Uterus (tissue), 4 donors: ENCODE data around the gene TRIP13. TPM values are rescaled to one million over a fixed set of nuclear protein-coding genes. Genes with fewer than 3 reads are reported as not detected.
A peak's percentile ranks its signal among the peaks of the same experiment; 100 is the strongest.
"Not testable (repeated sequence)": the region's sequence is repeated elsewhere in the genome, so short reads cannot be mapped to it uniquely, and the experiment has no call there.

ENCODE experiments used
- DNase-seq, 2 donors: peaks; one replicate each; pipeline ENCODE4 v3.0.0-alpha.2; 2019 to 2020
- H3K27ac ChIP-seq, 2 donors: fragments of 200-600 bp; sonication (generic); 1 replicate in 1 of 2; 2 replicates in 1 of 2; pipeline ENCODE4 v1.5.1; 2016 to 2018
- H3K27me3 ChIP-seq, 2 donors: fragments of 200-600 bp; sonication (generic); one replicate each; pipeline ENCODE4 v1.5.1; 2018 to 2019; ENCODE audit warnings: control low read depth in 1 of 2
- H3K36me3 ChIP-seq, 2 donors: fragments of 200-600 bp; sonication (generic); one replicate each; pipeline ENCODE4 v1.5.1; 2019; ENCODE audit warnings: control low read depth in 1 of 2
- H3K4me1 ChIP-seq, 2 donors: fragments of 200-600 bp; sonication (generic); one replicate each; pipeline ENCODE4 v1.5.1; 2018 to 2019; ENCODE audit warnings: control low read depth in 1 of 2
- H3K4me3 ChIP-seq, 2 donors: fragments of 200-600 bp; sonication (generic); 1 replicate in 1 of 2; 2 replicates in 1 of 2; pipeline ENCODE4 v1.5.1; 2018 to 2019; ENCODE audit warnings: mild to moderate bottlenecking in 1 of 2
- H3K9me3 ChIP-seq, 2 donors: fragments of 200-600 bp; sonication (generic); one replicate each; pipeline ENCODE4 v1.5.1; 2019; ENCODE audit warnings: control low read depth in 1 of 2
- POLR2A ChIP-seq, 2 donors: fragments of 450-650 bp; IDR thresholded peaks; one replicate each; pipeline ENCODE4 v1.6.1; 2016; ENCODE audit warnings: antibody characterized with exemption in 2 of 2, mild to moderate bottlenecking in 1 of 2, moderate library complexity in 1 of 2
- intact Hi-C: fragments of 100-400 bp; cut with DNase I; formaldehyde crosslinking; loops from one replicate; pipeline ENCODE4 v1.15.1; 2023; ENCODE audit warnings: low total_unique reads
- total RNA-seq, 4 donors: library from RNA; depleted of rRNA in 3 of 4; stranded (reverse); fragments of >200 nt in 3 of 4; gene quantifications; one replicate each; pipeline versions ENCODE4 v1.1.0 to v1.2.4, GENCODE V29; 2014 to 2023
- TF ChIP-seq, protein P1 (sequence below), 4 experiments: fragments of 200-600 bp in 2 of 4; fragments of 450-650 bp in 2 of 4; sonication (generic) in 2 of 4; IDR thresholded peaks; one replicate each; pipeline ENCODE4 v1.5.1; 2016 to 2019; ENCODE audit warnings: antibody characterized with exemption in 4 of 4, mild to moderate bottlenecking in 2 of 4, moderate library complexity in 1 of 4
- donor health status: DM: yes; HTN: yes; CAD: no.

Gene TRIP13, protein sequence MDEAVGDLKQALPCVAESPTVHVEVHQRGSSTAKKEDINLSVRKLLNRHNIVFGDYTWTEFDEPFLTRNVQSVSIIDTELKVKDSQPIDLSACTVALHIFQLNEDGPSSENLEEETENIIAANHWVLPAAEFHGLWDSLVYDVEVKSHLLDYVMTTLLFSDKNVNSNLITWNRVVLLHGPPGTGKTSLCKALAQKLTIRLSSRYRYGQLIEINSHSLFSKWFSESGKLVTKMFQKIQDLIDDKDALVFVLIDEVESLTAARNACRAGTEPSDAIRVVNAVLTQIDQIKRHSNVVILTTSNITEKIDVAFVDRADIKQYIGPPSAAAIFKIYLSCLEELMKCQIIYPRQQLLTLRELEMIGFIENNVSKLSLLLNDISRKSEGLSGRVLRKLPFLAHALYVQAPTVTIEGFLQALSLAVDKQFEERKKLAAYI
- 10 to 100 TPM in 1 of 4 donors, 1 to 10 TPM in 2, not detected in 1; 1.2 to 10.5 (median 1.3) TPM for total RNA-seq

DNA sequence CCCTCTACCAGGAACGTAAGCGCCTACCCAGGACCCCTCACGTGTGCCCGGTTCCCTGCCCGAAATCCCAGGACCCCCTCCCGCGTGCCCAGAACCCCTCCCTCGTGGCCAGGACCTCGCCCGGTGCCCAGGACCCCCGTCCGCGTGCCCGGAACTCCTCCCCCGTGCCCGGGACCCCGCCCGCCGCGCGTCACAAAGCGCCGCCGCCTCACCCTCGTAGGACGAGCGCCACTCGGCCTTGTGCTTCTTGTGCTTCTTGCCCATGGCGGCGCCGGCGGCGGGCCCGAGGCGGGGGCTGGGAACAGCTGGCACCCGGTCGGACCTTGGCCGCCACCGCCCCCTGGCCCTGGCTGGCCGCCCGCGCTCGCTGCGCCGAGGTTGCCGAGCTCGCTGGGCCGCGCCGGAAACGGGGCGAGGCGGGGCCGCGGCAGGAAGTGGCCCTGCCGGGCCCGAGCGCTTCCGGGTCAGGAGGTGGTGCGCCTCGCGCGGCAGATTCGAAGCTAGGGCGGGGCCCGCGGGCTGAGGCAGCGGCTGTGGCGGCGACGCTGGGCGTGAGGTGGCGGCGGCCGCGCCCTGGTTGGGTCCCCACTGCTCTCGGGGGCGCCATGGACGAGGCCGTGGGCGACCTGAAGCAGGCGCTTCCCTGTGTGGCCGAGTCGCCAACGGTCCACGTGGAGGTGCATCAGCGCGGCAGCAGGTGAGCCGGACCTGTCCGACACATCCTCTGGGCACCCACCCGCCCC, at the start of gene TRIP13, which contains the start of gene BRD9:
TRIP13 (plus strand) TSS at position 491 of the 743 bp plus-strand sequence; CDS start at position 606, 115 bp downstream.
BRD9 (minus strand) TSS at position 408 of the 743 bp plus-strand sequence; CDS start at position 264, 144 bp downstream.
- no peaks in the 10 kb centered on the region for H3K9me3 ChIP-seq
- H3K27me3 ChIP-seq, result no peaks in the 10 kb centered on the region
- TF ChIP-seq, protein P1, sequence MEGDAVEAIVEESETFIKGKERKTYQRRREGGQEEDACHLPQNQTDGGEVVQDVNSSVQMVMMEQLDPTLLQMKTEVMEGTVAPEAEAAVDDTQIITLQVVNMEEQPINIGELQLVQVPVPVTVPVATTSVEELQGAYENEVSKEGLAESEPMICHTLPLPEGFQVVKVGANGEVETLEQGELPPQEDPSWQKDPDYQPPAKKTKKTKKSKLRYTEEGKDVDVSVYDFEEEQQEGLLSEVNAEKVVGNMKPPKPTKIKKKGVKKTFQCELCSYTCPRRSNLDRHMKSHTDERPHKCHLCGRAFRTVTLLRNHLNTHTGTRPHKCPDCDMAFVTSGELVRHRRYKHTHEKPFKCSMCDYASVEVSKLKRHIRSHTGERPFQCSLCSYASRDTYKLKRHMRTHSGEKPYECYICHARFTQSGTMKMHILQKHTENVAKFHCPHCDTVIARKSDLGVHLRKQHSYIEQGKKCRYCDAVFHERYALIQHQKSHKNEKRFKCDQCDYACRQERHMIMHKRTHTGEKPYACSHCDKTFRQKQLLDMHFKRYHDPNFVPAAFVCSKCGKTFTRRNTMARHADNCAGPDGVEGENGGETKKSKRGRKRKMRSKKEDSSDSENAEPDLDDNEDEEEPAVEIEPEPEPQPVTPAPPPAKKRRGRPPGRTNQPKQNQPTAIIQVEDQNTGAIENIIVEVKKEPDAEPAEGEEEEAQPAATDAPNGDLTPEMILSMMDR (IDR thresholded peaks at IDR 0.05), result peak in 3 of 4 experiments; percentile 20 to 29 (median 22)
- peak in 1 of 2 donors; percentile 72 for TF ChIP-seq POLR2A (IDR thresholded peaks at IDR 0.05)
- peak within 1 kb of the TSS; percentile 74 to 91 for H3K4me3 ChIP-seq
- no peaks in the 10 kb centered on the region for H3K36me3 ChIP-seq
- peak within 1 kb of the TSS; percentile 78 to 86 for H3K27ac ChIP-seq
- DNase-seq, result peak; percentile 67 to 79
- peaks cover 0 to 20% of the 10 kb centered on the region in 2 donors for H3K4me1 ChIP-seq
- intact Hi-C loops, result no loop called here

DNA sequence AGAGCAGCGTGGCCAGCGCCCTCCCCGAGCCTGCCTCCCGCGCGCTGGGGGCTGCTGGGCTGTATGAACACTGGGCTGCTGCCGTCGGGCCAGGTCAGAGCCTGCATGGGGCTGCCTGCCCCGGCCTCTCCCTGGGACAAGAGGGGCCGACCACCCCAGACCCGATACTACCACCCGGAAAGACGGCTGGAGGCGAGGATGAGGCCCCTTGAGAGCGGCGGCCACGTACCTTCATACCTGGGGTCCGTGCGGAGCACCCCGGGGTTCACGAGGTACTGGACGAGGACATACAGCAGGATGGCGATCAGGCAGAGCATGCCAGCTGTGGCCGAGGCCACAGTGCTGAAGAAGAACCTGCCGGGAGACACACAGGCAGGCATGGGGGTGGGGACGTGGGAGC, 49.3 kb upstream of the TRIP13 start:
- intact Hi-C loops, H3K4me1 ChIP-seq, H3K4me3 ChIP-seq, H3K36me3 ChIP-seq, DNase-seq, H3K27me3 ChIP-seq, H3K9me3 ChIP-seq, H3K27ac ChIP-seq: not testable (repeated sequence)

DNA sequence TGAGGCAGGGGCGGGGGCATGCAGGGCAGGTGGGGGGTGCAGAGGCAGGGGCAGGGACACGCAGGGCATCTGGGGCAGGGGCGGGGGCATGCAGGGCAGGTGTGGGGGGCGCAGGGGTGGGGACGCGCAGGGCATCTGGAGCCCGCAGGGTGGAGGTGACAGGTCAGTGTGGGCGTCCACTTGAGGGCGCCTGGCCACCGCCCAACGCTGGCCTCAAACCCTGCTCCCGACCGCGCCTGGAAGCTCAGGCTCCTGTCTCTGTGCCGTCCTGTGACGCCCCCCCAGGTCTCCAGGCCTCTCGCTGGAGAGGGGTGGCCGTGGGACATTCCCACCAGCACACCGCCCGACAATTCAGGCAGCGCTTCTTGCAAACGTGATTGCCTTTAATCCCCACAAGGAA, 48.8 kb upstream of the TRIP13 start:
- H3K27ac ChIP-seq, H3K36me3 ChIP-seq, H3K4me1 ChIP-seq, H3K27me3 ChIP-seq, H3K4me3 ChIP-seq, intact Hi-C loops, H3K9me3 ChIP-seq: not testable (repeated sequence)
- DNase-seq, result peak; percentile 10 to 15

DNA sequence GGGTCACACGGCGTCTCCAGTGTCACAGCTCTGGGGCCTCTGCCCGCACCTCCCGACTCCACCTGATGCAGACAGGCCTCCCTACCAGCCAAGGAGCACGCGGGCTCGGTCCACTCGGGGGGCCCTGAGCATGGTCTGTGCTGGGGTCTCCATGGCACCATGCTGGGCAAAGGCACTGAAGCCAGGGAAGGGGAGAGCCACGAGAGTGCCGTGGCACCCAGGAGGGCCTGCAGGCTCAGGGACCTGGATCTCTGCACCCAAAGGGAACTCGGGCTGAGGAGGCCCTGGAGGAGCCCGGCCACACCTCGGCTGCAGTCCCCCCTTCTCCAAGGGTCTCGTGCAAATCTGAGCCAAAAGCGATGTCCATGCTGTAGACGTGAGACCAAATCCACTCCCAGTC, 48.3 kb upstream of the TRIP13 start:
- H3K9me3 ChIP-seq, H3K4me3 ChIP-seq, intact Hi-C loops, H3K27ac ChIP-seq, H3K27me3 ChIP-seq, H3K36me3 ChIP-seq, H3K4me1 ChIP-seq: not testable (repeated sequence)
- peak; percentile 5 to 30 for DNase-seq

DNA sequence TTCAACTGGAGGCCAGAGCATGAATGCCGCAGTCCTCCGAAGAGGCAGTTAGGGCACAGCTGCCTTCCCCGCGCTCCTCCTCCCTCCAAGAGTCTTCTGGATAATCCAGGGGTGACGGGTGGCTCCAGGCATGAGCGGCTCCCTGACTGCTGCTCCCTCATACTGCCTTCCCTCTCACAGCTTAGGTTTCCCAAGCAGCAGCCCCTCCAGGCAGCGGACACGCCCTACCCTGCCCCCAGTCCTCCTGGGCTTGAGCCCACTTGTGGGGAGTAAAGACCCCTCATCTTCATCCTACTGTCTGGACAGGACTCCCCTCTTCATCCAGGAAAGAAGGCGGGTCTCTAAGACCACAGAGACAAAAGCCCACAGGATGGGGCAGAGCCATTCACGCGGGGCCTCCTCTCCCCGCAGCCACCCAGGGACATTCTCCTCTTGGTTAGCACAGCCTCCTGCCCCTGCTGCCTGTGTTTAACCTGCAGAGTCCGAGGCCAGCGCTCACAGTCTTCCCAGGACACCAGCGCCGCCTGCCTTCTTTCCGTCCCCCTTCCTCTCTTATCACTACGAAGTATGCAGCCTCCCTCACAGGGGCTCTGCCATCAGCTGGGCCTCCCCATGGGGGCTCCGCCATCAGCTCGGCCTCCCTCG, 47.5 kb upstream of the TRIP13 start:
- H3K9me3 ChIP-seq, H3K36me3 ChIP-seq, H3K4me1 ChIP-seq, intact Hi-C loops, H3K27me3 ChIP-seq, H3K27ac ChIP-seq, H3K4me3 ChIP-seq: not testable (repeated sequence)
- DNase-seq, result peak; percentile 10 to 11

DNA sequence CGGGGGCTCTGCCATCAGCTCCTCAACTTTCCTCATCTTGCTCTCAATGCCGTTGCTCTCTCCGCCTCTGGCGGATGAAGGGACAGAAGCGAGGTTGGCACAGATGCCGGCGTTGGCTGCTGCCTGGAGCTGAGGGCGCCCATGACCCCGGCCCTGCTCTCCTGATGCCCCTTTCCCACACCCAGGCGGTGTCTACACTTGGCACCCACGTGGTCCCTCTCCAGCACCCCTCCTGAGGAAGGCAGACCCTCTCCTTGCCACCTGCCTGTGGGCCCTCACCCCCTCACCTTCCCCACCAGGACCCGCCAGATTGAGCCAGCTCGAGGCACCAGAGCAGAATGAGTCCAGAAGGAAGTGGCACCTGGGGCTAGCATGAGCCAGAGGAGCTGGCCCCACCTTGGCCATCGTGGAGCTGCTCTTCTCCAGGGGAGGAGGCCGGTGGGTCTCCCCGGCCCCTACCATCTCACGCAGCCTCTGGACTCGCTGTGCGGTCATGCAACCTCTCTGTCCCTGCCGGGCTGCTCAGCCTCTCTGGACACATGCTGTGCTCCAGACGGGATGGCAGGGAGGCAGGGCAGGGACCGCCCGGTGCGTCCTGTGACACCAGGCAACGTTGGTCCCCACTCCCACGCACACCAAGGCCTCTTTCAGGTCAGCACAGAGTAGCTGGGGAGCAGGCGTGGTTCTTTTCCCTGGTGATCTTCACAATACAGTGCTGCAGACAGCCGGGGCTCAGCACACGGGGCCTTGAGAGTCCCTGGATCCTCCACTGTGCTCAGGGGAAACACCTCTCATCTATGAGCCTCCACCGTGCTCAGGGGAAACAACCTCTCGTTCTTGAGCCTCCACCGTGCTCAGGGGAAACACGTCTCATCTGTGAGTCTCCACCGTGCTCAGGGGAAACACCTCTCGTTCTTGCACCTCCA, 46.7 kb upstream of the TRIP13 start:
- H3K4me1 ChIP-seq, H3K9me3 ChIP-seq, DNase-seq, H3K36me3 ChIP-seq, H3K27me3 ChIP-seq, H3K4me3 ChIP-seq, intact Hi-C loops, H3K27ac ChIP-seq: not testable (repeated sequence)

DNA sequence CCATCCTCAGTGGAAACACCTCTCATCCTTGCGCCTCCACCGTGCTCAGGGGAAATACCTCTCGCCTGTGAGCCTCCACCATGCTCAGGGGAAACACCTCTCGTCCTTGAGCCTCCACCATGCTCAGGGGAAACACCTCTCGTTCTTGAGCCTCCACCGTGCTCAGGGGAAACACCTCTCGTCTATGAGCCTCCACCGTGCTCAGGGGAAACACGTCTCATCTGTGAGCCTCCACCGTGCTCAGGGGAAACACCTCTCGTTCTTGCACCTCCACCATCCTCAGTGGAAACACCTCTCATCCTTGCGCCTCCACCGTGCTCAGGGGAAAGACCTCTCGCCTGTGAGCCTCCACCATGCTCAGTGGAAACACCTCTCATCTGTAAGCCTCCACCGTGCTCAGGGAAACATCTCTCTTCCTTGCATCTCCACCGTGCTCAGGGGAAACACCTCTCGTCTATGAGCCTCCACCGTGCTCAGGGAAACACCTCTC, 46.0 kb upstream of the TRIP13 start:
- H3K4me1 ChIP-seq, H3K36me3 ChIP-seq, H3K27ac ChIP-seq, intact Hi-C loops, H3K9me3 ChIP-seq, H3K4me3 ChIP-seq: not testable (repeated sequence)
- peaks cover 0 to 12% of the 10 kb centered on the region in 2 donors for H3K27me3 ChIP-seq
- DNase-seq, result peak; percentile 11 to 13

DNA sequence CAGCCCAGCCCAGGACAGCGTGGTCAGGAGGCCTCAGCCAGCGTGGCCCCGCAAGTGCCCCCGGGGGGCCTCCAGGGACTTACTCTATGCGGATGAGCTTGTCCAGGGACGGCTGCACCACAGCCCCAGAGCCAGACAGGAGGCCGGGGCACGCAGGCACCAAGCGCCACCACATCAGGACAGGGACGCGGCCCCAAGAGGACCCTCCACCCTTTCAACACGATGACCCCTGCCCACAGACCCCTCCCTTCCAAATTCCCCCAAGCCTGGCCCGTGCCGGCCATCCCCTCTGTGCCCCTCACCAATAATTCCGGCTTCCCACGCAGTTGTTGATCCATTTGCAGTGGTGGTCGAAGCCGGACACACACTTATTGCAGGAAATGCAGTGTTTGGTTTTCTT, 45.5 kb upstream of the TRIP13 start:
- peaks cover 0 to 12% of the 10 kb centered on the region in 2 donors for H3K27me3 ChIP-seq
- H3K4me3 ChIP-seq, DNase-seq, H3K9me3 ChIP-seq, H3K27ac ChIP-seq, H3K36me3 ChIP-seq, intact Hi-C loops, H3K4me1 ChIP-seq: not testable (repeated sequence)

DNA sequence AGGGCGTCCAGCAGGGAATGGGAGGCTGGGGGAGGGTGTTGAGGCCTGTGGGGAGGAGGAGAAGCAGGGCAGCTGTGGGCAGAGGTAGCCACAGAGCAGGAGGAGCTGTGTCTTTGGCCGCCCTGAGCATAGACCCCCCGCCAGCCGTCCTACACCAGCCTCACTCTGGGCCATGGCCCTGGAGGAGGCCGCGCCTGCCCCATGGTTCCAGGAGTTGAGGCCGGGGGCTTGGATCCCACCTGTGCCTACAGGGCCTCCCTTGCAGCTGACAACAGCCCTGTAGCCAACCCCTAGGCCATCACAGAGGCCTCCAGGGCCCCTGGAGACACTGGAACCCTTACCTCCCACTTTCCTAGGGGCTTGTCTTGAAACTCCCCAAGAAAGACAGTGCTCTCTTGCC, 44.9 kb upstream of the TRIP13 start:
- H3K36me3 ChIP-seq, H3K9me3 ChIP-seq, intact Hi-C loops, H3K27ac ChIP-seq, H3K4me1 ChIP-seq, H3K4me3 ChIP-seq: not testable (repeated sequence)
- peak in 1 of 2 donors; percentile 12 for DNase-seq
- H3K27me3 ChIP-seq, result peaks cover 0 to 12% of the 10 kb centered on the region in 2 donors
